Measurements from ENCODE around the gene MRGPRG.

Gene MRGPRG

DNA sequence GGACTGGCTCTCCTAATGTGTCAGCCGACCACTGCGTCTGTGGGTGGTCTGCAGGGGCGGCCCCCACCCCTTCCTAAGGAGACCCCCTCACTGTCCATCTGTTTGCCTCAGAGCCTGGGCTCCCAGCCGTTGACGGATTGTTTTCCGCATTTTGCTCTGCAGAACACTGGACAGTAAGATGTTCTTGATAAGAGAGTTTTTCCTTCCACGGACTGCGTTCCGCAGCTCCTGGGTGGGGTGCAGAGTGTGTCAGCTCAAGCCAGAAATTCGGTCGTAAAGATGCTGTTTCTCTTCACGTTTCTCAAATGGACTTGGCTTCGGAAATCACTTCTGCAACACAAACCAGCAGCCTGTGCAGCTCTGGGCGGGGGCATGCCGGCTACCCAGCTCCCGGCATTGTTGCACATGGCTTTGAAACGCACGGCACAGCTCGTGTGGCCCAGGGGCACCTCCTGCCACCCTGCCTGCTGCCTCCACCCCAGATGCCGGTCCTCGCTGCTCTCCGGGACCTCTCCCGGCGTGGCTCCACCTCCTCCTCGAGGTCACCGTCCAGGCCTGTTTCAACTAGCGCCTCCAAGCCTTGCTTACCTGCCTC is 2.9 kb upstream of the MRGPRG start:
- ChIA-PET POLR2A (no interaction called here), CTCF (interaction anchor here (1.3 kb wide), 1 partner anchor 187 kb away, joined by 3 read pairs; no protein-coding TSS in a partner anchor)
- TF ChIP-seq, protein P1, sequence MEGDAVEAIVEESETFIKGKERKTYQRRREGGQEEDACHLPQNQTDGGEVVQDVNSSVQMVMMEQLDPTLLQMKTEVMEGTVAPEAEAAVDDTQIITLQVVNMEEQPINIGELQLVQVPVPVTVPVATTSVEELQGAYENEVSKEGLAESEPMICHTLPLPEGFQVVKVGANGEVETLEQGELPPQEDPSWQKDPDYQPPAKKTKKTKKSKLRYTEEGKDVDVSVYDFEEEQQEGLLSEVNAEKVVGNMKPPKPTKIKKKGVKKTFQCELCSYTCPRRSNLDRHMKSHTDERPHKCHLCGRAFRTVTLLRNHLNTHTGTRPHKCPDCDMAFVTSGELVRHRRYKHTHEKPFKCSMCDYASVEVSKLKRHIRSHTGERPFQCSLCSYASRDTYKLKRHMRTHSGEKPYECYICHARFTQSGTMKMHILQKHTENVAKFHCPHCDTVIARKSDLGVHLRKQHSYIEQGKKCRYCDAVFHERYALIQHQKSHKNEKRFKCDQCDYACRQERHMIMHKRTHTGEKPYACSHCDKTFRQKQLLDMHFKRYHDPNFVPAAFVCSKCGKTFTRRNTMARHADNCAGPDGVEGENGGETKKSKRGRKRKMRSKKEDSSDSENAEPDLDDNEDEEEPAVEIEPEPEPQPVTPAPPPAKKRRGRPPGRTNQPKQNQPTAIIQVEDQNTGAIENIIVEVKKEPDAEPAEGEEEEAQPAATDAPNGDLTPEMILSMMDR (IDR thresholded peaks at IDR 0.05; ENCODE audit: control extremely low read depth, extremely low read depth, low read depth, missing control alignments): no peak
- DNase-seq (ENCODE audit: extremely low spot score): no peak

DNA sequence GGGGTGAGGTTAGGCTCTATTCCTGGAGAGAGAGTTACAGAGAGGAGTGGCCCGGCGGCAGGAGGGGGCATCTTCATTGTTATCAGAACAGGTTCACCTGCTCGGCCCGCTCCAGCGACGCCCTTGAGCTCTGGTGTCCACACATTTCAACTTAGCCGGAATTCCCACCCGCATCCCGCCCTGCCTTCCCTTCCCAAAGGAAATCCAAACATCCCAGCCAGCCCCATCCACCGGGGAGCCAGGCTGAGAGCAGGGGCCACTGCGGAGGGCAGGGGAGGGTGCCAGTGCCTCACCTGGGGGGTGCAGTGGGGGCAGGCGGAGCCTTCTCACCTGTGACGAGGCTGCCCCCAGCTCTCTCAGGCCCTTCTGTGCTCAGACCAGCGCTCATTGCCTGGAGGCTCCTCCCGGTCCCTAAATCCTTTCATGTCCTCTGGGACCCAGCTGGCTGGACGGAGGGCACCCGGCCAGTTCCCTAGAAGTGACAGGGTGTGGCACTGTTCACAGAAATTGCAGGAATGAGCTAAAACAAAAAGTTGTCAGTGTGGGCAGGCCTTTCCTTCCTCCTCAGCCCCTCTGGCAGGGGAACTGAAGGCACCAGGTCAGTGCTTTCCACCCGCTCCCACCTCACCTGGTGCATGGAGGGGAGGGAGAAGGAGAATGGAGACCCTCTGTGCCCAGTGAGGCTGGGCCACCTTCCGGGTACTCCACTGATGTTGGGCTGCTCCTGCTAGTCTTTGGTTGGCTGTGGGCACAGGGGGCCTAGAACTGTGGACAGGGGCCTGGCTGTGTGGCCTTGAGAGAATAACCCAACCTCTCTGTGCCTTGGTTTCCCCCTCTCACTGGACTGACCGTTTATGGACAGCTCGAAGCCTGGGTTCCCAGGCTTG is 2.2 kb upstream of the MRGPRG start:
- POLR2A ChIA-PET: no interaction called here
- no peak for DNase-seq (ENCODE audit: extremely low spot score)
- TF ChIP-seq, protein P1 (IDR thresholded peaks at IDR 0.05; ENCODE audit: control extremely low read depth, extremely low read depth, low read depth, missing control alignments): no peak
- CTCF ChIA-PET: interaction anchor here (1.3 kb wide), 1 partner anchor 188 kb away, joined by 3 read pairs; no protein-coding TSS in a partner anchor

DNA sequence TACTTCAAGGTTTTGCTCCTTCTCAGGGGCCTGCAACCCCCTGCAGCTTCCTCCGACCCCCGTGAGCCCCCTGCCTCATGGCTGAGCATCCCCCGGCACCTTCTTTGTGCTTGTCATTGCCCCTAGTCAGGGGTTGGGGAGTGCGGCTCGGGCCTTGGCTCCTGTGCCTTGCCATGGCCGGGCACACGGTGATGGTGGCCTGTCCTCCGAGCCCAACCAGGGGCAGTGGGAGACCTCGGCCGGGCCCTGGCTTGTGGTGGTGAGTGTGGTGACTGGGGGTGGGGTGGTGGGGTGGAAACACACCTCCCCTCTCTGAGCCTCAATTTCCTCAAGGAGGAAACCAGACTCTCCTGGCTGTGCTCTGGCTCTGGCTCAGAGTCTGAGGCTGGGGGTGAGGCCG is 1.5 kb upstream of the MRGPRG start:
- ChIA-PET CTCF (no interaction called here), POLR2A (no interaction called here)
- DNase-seq (ENCODE audit: extremely low spot score): no peak
- TF ChIP-seq, protein P1 (IDR thresholded peaks at IDR 0.05; ENCODE audit: control extremely low read depth, extremely low read depth, low read depth, missing control alignments): no peak

DNA sequence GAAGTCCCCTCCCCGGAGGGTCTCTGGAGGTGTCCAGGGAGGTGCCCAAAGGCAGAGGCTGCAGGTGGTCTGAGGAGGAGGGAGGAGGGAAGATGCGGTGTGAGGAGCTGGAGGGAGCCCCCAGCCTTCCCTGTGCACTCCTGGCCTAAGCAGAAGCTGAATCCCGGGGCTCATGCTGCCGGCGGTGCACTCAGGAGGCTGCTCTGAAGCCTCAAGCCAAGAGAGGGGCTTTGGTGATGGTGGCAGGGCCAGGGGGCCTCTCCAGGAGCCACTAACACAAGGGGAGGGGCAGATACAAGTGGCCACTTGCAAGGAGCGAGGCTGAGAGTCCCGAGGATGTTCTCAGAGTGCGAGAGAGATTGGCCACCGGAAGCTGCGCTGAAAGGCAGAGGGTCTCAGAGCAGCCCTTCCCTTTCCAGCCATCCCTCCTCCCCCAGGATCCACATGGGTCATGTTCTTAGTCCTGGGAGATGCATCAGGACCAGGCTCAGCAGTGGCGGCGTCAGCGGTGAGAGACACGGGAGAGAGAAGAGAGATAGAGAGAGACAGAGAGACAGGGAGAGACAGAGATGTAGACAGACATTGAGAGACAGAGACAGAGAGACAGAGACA is 774 bp upstream of the MRGPRG start:
- DNase-seq (ENCODE audit: extremely low spot score): no peak
- CTCF ChIA-PET: no interaction called here

DNA sequence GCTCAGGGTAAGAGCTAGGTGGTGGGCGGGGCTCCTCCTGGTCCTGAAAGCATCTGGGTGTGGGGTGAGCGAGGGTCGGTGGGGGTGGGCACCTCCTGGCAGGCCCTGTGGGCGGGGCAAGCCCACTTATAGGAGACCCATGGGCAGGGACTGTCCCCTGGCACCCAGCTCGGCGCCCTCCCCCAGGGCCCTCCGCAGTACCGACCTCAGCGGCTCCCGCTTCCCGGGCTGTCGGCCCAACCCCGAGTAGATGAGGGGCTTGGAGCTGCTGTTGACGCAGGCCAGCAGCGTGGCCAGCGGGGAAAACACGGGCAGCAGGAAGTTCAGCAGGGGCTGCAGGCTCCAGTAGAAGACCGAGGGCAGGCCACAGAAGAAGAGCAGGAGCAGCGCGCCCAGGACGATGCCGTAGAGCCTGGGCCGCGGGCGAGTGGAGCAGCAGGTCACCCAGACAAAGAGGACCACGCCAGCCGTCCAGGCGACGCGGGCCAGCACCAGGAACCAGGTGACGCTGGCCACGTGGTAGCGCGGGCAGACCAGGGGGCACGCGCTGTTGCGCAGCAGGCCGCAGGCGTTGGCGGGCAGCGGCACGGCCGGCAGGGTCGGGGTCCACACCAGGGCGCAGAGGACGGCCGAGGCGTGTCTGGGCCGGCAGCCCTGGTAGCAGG is 663 bp downstream of the MRGPRG start:
- ChIA-PET POLR2A (no interaction called here), CTCF (interaction anchor here (1.0 kb wide), 1 partner anchor 11 kb away, joined by 3 read pairs; no protein-coding TSS in a partner anchor)
- TF ChIP-seq, protein P1 (IDR thresholded peaks at IDR 0.05; ENCODE audit: control extremely low read depth, extremely low read depth, low read depth, missing control alignments): no peak
- no peak for DNase-seq (ENCODE audit: extremely low spot score)

More for the DNA sequence above, 774 bp upstream of the MRGPRG start:
- POLR2A ChIA-PET: no interaction called here
- TF ChIP-seq, protein P1 (IDR thresholded peaks at IDR 0.05; ENCODE audit: control extremely low read depth, extremely low read depth, low read depth, missing control alignments): no peak

DNA sequence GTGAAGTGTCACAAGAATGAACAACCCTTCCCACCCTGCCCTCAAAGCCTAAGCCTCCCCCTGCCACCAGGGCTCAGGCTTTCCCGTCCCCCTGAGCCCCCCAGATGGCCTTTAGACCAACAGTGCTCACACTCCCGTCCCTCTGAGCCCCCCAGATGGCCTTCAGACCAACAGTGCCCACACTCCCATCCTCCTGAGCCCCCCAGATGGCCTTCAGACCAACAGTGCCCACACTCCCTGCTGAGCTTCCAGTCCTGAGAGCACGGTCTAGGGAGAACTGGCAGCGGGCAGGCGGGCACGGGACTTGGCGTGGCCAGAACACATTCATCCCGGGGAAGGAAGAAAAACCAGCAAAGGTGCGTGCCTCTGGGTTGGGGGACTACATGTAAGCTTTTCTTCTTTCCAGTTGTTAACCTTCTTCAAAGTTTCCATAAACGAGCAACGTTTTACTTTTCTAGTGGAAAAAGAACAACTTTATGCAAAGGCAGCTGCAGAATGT is 2.5 kb downstream of the MRGPRG start:
- POLR2A ChIA-PET: no interaction called here
- DNase-seq (ENCODE audit: extremely low spot score): no peak
- TF ChIP-seq, protein P1 (IDR thresholded peaks at IDR 0.05; ENCODE audit: control extremely low read depth, extremely low read depth, low read depth, missing control alignments): no peak
- CTCF ChIA-PET: interaction anchor here (1.2 to 1.3 kb wide), 2 partner anchors 8 to 23 kb away, joined by 3 to 5 read pairs; no protein-coding TSS in a partner anchor

Data from GM10248 (cell line).